Activated CD4-positive, CD25-positive, alpha-beta regulatory T cell (primary cell): ENCODE data around the gene CAPN8.

ENCODE experiments used
- DNase-seq, 4 experiments: peaks; one replicate each; lab custom pipeline; 2025; lab: John Stamatoyannopoulos, UW

CAPN8 gene

DNA sequence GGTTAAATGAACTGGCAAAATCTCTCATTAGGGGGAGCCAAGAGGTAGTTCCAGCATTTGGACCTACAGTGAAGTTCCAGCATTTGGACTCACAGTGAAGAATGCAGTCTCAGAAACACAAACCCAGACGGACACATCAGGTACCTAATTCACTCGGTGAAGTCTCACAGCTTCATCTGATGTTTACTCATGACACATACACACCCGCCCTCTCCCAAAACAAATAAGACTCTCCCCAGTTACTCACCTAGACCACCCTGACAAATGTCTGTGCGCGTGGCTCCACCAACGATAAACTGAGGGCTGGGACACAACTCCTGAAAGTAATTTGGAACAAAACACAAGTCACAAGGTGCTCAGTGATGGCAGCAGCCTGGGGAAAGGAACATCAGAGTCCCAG, 11.4 kb downstream of the CAPN8 start:
- DNase-seq = no peak

DNA sequence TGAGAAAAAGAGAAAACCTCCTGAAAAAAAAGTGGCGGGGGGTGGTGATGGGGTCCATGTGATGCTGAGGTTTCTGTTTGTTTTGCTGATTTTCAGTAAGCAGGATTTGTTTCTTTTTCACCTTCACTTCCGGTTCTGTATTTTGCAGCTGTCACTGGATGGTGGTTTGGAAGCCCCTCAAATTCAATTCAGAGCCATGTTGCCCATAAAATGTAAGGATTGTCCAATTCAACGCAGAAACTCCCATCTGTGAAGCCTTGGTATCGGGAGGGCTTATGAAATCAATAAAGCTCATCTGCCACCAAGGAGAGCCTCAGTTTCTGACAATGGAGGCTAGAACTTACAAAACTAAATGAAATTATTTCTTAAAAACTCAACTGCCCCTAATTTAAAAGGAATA, 12.1 kb downstream of the CAPN8 start:
- no peak for DNase-seq

DNA sequence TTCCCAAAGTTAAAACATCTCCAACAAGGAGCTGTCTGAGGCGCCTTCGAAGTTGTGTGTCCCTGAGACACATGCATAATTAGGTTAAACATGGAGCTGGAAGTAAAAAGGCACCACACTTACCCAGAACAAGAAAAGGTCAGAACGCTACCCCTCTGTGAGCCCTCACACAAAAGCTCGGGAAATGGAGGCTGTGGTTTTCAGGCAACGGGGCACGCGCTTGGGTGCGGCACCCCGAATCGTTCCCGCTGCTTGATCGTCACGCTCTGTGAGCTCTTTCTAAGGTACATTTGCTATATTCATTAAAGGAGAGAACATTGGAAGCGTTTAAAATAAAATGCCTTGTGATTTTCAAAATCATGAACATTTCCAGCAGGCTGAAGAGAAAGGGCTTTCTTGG, 12.5 kb downstream of the CAPN8 start:
- DNase-seq = no peak

DNA sequence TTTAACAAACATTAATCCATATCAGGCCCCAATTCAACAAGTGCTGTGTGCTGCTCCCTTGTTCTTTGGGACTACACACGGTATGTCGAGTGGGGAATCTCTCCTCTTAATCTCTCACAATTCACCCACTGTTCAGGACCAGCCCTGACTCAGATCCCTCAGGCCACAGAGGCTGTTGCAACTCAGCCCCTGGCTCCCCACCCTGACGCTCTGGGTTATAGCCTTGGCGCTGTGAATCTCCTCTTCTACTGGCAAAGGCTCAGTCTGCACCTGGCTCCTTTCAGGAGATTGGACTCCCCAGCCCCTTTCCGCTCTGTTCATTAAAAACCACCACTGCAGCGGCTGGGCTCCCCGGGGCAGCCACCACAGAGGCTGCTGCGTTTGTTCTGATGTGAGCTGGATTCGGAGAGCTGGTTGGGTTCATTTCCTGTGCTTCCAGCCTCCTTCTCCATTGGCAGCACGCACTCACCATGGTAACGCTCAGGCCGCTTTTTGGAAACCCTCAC, 13.0 kb downstream of the CAPN8 start:
- no peak for DNase-seq

DNA sequence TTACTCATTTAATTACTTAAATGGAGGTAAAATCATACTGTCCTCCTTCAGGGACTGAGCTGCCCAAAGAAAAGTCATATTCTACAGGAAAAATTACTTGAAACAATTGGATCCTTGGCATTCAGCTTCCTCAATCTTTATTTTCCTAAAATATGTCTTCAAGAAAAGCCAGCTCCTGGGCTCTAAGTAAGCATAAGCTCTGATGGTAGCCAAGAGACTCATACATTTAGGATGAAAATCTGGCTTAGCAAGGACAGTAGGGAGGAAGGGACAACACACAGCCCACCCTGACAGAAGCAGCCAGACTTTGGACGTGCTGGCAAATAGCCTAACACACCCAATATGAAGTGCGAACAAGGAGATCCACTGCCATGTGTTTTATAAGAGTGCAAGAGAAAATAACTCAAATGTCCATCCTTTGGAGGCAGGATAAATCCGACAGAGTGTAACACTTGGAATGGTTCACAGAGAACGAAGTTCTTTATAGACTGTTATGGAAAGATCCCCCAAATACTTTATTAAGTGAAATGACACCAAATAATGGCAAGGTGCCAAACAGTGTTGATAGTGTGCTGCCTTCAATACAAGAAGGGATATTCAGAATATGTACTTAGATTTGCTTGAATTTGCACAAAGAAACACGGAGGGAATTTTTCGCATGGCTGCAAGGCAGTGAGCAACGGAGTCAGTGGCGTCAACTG, 14.1 kb downstream of the CAPN8 start:
- DNase-seq = no peak

DNA sequence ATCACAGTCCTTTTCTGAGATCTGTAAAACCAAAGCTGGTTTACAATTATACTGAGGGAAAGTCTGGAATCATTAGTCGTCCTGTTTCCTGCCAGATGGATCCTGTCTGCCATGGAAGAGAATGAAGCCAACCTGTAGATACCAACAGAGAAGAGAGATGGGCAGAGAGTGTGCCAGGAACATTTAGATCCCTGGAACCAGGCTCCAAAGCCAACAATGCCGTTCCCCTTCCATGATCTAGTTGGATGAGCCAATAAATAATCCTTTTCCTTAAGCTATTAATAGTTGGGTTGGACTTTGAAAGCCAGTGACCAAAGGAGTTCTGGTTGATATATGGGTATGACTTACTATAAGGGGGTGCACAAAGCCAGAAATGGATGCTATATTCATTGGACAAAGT, 15.0 kb downstream of the CAPN8 start:
- no peak for DNase-seq

DNA sequence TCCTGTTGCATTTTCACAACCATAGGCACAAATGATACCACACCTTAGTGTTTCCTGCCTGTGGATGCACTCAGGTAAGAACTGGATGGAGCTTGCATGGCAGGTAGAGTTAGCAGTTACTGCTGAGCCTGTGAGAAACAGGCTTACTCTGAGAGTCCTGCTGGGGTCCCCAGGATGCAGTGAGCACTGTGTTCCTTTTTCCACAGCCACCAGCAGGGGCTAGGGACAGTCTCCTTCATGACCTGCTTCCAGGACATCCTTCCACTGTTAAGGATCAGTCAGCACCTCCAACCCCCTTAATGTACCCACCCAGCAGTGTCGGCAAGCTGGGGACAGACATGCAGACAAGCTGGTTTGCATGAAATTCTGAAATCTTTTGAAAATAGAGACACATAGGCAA, 16.3 kb downstream of the CAPN8 start:
- DNase-seq = no peak

DNA sequence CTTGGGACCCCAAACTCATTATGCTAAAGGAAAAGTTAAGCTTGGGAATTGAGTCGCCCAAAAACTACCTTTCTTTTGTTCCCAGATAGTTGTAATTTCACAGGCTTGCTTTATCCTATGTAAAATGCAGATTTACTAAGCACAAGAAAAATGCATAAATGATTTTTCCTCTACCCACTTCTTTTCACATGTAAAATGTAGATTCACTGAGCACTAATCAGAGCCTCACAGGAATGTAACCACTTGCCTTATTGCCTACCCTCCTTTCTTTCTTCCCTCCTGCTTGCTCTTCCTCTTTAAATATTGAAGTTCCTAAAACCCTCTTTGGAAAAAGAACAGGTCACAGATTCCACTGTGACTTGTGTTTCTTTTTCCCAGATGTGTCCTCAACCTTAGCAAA, 18.3 kb downstream of the CAPN8 start:
- DNase-seq = no peak

DNA sequence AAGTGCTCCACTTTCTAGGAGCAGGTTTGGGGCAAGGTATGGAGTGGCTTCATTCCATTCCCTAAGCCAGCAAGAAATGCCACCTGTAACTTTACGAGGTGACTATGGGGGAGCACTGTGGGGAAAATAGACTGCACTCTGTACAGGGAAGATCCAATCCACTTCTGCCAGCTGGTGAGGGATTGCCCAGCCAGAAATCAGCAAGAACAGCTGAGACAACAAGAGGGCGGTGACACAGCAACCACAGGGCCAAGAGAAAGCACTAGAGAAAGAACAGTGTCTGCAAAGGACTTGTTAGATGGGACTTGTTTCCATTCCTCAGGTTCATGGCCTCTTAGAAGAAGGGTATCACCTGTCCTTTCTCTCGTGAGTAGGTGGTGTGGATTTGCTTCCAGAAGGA, 19.6 kb downstream of the CAPN8 start:
- DNase-seq = no peak

DNA sequence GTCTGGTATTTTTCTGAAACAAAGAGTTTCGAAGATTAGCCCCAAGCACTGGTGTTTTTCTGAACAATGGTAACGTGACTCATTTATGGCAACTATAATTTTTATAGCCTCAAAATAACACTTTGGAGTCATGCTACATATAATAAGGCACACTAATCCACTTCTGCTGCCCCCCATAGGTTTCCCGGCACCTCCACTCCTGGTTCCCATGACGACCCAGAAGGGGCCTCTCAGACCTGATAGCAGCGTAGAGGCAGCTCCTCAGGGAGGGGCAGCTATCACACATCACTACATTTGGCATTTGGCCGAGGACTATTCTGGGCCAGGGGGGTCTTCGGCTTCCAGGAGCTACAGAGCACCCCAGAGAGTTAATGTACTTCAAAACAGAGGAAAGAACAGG, 23.3 kb downstream of the CAPN8 start:
- DNase-seq = no peak

DNA sequence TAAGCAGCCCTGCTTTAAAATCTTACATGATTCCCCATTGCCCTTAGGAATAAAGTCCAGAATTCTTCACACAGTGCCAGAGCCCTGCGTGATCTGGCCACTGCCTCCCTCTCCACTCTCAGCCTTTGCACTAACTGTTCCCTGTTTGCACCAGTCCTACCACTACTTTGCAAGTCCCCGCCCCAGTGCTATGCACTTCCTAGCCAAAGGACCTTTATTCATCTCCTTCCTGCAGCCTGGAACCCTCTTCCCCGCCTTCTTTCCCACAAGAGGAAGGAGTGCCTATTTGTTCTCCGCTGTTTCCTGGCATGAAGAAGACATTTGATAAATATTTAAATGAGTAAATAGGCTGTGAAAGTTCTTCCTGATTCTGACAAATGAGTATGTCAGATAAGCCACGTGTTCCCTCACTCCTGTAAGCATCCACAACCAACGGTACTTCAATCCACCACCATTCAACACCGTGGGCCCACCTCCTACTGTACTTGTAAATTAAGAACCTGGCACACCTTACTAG, 23.9 kb downstream of the CAPN8 start:
- DNase-seq = no peak

DNA sequence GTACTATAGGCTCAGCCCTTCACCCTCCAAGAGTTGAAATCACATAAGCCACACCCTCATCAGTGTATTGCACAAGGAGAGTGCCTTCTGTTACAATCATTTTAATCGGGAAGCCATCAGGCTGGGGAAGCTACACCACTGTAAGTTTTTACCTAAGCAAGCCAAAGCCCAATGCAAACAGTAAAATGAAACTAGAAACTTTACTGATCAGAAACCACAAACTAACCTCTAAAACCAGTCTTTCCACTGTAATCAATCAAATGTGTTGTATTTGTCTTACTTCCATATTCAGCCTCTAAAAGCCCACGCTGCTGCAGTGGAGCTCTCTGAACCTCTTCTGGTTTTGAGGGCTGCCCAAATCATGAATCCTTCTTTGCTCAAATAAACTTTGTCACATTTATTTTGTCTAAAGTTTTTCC, 26.2 kb downstream of the CAPN8 start:
- no peak for DNase-seq

DNA sequence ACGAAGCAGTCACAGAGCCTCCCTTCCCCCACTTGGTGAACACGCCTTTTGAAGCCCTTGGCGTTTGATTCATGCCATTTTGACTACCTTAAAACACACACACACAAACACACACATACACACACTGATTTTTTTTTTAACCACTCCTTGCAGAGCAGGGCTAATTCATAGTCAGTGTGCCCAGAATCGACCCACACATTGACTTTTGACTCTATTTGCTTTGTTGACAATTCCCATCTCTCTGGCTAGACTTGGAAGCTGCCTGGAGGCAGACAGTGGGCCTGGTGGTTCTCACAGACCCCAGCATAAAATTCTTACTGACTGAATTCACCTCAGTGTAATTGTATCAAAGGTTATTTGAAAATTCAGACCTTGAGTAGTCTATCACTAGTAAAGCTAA, 30.3 kb downstream of the CAPN8 start:
- DNase-seq = no peak

DNA sequence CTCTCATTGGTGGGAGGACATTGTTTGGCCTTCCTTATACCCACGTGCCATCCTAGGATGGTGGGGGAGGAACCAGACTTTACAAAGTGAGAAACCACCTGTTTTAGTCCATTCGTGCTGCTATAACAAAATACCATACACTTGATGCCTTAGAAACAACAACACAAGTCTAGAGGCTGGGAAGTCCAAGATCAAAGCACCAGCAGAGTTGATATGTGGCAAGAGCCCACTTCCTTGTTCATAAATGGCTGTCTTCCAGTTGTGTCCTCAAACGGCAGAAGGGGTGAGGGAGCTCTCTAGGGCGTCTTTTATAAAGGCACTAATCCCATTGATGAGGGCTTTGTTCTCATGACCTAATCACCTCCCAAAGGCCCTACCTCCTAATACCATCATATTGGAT, 31.1 kb downstream of the CAPN8 start:
- no peak for DNase-seq

DNA sequence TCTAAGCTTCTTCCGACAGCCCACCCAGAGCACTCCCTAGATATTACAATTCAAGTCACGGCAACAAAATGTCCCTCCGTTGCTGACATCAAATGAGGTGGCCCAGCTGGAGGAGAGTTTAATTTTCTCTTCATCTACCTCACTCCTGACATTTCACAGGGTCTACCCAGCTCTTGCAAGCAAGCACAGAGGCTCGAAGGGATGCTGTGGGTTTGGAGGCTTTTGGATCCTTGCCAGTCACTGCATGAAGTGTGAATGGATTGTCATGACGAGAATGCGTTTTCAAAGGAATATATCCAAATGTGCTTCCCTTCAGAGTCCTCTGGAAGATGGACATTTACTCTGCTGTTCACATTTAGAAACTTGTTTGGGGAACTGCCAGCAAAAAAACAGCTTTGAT, 33.5 kb downstream of the CAPN8 start:
- DNase-seq = no peak

DNA sequence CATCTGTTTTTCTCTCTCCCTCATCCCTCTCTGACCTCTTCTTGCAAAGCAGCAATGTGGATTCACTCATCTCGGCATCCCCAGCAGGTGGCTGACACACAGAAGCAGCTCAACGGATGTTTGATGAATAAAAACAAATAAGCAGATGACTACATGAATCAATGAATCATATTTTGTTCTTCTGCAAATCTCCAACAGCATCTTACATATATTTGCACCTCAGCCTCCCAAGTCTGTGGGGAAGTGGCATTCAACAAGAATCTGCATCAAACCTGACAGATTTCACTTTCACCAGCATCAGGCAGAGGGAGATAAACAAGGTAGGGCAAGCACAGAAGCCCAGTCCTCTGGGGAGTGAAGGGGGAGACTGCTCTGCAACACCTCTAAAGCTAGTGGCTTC, 34.0 kb downstream of the CAPN8 start:
- DNase-seq = no peak

DNA sequence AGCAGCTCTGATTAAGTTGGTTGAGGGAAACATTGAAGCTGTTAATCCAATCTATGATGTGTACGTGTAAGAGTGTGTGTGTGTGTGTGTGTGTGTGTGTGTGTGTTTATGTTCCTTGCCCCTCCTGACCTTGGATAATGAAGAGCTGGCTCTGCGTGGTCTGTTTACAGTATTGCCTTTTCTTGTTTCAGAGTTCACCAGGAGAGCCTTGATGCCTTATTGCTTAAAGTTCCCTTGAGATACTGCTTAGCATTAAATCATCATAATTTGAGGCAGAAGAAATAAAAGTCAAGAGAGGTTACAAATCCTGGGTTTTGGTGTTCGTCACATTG, 36.4 kb downstream of the CAPN8 start:
- no peak for DNase-seq

DNA sequence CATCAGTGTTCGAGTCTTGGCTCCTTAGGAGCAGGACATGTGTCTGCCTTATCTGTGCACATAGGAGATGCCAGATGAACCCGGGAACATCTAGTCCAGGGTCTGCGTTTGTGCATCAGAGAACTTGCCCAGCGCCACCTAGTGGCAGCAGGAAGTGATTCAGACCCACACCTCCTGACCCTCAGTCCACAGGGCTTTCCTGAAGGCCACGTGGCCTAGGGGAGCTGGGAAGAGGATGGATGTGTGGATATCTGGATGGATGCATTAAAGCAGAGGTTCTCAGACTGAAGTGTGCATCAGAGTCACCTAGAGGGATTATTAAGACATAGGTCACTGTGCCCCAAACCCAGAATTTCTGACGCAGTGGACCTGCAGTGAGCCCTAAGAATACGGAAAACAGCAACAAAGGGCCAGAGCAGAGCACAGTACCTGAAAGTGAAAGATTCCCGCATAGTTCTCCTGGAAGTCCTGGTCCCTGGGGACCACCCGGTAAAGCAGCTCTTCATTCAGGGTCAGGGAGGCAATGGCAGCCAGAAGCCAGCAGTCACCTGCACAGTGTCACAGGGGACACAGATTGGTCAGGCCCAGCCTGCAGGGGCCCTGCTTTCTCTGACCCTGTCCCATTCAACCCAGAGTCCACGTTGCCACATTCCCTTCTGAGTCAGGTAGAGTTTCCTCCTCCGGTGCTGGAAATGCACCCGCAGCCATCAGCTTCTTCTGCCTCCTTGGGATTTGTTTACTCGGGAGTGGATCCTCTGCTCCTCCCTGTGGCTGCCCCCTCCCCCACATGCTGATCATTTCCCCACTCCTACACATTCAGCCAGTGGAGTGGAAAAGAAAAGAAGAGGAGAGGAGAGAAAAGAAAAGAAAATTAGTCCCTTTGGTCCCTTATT, 37.0 kb downstream of the CAPN8 start:
- DNase-seq = peak in 2 of 4 experiments; percentile 5 to 7

DNA sequence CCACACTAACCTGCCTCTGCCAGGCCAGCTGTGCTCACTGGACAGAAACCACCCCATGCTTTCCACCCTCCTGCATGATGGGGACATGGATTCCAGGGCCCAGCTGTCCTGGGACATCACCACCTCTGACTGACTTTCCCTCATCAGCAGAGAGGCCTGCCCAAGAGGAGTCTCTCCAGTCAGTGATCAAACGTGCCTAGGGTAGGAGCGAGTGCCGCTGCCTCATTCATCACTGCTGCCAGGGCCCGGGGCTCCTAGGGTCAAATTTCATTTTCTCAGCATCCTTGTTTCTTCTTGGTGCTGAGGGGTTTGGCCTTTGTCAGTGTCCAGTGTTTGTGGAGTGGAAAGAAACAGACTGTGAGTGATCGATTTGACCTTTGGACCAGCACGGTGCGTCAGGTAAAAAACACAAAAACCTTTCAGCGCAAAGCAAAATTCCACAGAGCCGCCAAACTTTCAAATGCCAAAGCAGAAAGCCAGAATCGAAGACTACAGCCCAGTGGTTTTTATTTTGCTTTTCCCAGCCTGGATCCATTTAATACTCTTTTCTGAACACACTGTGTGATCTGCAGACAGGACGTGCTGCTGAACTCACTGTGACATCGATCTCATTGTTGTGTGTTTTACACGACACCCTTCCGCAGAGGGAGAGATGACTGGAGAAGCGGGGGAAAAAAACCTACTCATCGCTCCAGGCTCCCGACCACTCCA, 43.2 kb downstream of the CAPN8 start:
- DNase-seq = no peak

DNA sequence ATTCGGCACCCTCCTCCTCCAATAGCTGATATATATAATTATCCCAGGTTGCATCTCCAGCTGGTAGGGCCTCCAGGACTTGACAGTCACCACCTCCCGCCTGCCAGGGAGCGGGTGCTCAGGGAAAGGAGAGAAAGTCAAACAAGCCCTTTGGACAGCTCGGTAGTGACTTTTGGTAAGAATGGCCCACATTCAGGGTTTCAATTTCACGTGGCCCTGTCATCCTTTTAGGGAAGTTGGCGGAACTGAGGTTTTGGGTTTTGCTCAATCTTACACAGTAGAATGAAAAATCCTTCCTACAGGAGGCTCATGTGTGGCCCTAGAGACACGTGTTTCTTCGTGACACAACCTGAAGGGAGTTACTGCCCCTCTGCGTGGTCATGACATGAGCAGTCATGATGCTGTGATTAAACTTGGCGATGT, 44.2 kb downstream of the CAPN8 start:
- no peak for DNase-seq

DNA sequence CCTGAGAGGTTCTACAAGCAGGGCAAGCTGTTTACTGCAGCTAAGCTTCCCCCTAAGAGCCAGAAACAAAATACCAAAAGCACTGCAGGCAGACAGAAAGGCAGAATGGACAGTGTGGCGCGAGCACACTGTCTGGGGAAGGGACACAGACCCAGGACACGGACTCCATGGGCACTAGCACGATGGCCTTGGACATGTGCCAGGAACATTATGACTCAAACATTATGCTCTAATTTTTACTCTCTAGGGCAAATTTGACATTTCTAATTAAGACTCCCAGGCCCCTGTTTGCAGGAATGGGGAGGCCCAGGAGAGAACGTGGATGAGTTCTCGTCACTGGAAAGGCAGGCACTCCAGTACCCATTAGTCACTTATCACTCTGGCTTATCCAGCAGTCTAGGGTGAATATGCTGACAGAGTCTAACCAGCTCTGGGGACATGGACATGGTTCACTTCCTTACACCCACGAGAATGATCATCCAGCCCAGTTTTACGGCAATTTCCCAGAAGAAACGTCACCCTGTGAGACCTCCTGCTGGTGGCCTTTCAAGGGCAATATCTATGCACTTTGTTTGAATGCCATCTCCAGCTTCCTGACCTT, 45.1 kb downstream of the CAPN8 start:
- DNase-seq = no peak

DNA sequence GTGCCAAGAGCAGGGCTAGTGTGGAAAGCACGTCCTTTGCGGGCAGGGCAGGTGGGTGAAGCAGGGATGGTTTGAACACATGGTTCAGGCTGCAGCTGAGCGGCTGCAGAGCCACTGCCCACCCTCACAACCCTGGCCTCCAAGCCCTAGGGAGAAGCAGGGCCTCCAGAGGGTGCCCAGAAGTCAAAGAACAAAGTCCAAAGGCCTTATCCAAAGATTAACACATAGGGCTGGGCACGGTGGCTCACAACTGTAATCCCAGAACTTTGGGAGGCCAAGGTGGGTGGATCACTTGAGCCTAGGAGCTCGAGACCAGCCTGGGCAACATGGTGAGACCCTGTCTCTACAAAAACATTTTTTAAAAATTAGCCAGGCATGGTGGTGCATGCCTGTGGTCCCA, 46.8 kb downstream of the CAPN8 start:
- DNase-seq = no peak
